Osteoblast (primary cell): ENCODE results near the gene LRBA. TPM values are rescaled to one million over a fixed set of nuclear protein-coding genes. Genes with fewer than 3 reads are reported as not detected.

Experiments
- DNase-seq: peaks from one replicate; pipeline ENCODE4 v3.0.0; 2011; ENCODE audit warnings: low spot score, mixed read lengths; ENCODE audit not compliant: insufficient read length; ENCODE audit errors: missing footprints
- H2AFZ ChIP-seq: 2 replicates; pipeline ENCODE4 v1.6.0; 2011; ENCODE audit warnings: mild to moderate bottlenecking, low read length
- H3K27ac ChIP-seq: 2 replicates; pipeline ENCODE4 v1.5.1; 2011; ENCODE audit warnings: mild to moderate bottlenecking, low read depth, low read length, moderate library complexity
- H3K27me3 ChIP-seq: 2 replicates; pipeline ENCODE4 v1.6.0; 2012; ENCODE audit warnings: mild to moderate bottlenecking, control low read depth, inconsistent platforms, low read length, moderate library complexity; ENCODE audit not compliant: insufficient read depth
- H3K36me3 ChIP-seq: 2 replicates; pipeline ENCODE4 v1.5.1; 2011; ENCODE audit warnings: mild to moderate bottlenecking, low read length, control low read depth, moderate library complexity; ENCODE audit not compliant: insufficient read depth
- H3K4me1 ChIP-seq: 2 replicates; pipeline ENCODE4 v1.5.1; 2011; ENCODE audit warnings: mild to moderate bottlenecking, low read length, control low read depth, moderate library complexity; ENCODE audit not compliant: insufficient read depth
- H3K4me2 ChIP-seq: 2 replicates; pipeline ENCODE4 v1.6.0; 2011; ENCODE audit warnings: mild to moderate bottlenecking, low read length; ENCODE audit not compliant: insufficient read depth
- H3K4me3 ChIP-seq: fragments of 200-600 bp; sonication (generic); 3 replicates; pipeline ENCODE4 v1.5.1; 2012; ENCODE audit warnings: mild to moderate bottlenecking, low read length, inconsistent platforms; ENCODE audit not compliant: insufficient read depth
- H3K79me2 ChIP-seq: 2 replicates; pipeline ENCODE4 v1.6.0; 2012; ENCODE audit warnings: mild to moderate bottlenecking, low read length, control low read depth, inconsistent platforms; ENCODE audit not compliant: insufficient read depth
- H3K9me3 ChIP-seq: 2 replicates; pipeline ENCODE4 v1.5.1; 2011; ENCODE audit warnings: low read depth, low read length, control low read depth
- H4K20me1 ChIP-seq: 2 replicates; pipeline ENCODE4 v1.6.0; 2012; ENCODE audit warnings: mild to moderate bottlenecking, low read length, control low read depth; ENCODE audit not compliant: insufficient read depth
- total RNA-seq: library from RNA; depleted of rRNA; stranded (reverse); fragments of >200 nt; gene quantifications from 2 replicates; pipeline ENCODE4 v1.2.3, GENCODE V29; 2012
- TF ChIP-seq, protein P1 (sequence below): IDR thresholded peaks from 2 replicates; pipeline ENCODE4 v1.5.1; 2011; ENCODE audit warnings: mild to moderate bottlenecking, low read depth, low read length, moderate library complexity; ENCODE audit errors: extremely low read depth

LRBA gene
- total RNA-seq, 1 donor = 67.3 TPM

DNA sequence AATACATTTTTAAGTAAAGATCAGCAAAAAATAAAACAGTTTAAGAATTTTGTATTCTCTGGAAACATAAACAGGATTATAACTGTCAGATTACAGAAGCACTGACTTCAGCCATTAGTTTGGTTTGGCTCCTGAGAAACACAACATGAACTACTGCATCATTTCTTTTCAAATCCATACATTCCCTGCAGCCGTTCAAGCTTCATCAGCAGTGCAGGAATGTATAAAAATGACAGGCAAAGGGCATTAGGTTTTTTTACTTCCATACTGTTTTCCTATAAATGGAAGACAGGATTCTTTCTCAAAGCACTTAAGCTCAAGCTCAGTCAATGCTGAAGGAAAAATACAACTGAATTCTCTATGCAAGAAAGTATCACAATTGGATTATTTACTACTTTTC is 437.3 kb downstream of the LRBA start:
- H3K4me3 ChIP-seq = no peak overlapping the region
- H3K4me1 ChIP-seq = peaks cover 11% of the 10 kb centered on the region
- no peak for DNase-seq
- H3K27me3 ChIP-seq = no peaks in the 10 kb centered on the region
- H3K9me3 ChIP-seq = no peaks in the 10 kb centered on the region
- peaks cover 73% of the 10 kb centered on the region for H3K79me2 ChIP-seq
- no peaks in the 10 kb centered on the region for H4K20me1 ChIP-seq
- H3K36me3 ChIP-seq = no peaks in the 10 kb centered on the region
- no peak overlapping the region for H2AFZ ChIP-seq
- H3K27ac ChIP-seq = peak overlapping the region; percentile 5
- peak overlapping the region; percentile 59 for H3K4me2 ChIP-seq
- TF ChIP-seq, protein P1, sequence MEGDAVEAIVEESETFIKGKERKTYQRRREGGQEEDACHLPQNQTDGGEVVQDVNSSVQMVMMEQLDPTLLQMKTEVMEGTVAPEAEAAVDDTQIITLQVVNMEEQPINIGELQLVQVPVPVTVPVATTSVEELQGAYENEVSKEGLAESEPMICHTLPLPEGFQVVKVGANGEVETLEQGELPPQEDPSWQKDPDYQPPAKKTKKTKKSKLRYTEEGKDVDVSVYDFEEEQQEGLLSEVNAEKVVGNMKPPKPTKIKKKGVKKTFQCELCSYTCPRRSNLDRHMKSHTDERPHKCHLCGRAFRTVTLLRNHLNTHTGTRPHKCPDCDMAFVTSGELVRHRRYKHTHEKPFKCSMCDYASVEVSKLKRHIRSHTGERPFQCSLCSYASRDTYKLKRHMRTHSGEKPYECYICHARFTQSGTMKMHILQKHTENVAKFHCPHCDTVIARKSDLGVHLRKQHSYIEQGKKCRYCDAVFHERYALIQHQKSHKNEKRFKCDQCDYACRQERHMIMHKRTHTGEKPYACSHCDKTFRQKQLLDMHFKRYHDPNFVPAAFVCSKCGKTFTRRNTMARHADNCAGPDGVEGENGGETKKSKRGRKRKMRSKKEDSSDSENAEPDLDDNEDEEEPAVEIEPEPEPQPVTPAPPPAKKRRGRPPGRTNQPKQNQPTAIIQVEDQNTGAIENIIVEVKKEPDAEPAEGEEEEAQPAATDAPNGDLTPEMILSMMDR = no peak

DNA sequence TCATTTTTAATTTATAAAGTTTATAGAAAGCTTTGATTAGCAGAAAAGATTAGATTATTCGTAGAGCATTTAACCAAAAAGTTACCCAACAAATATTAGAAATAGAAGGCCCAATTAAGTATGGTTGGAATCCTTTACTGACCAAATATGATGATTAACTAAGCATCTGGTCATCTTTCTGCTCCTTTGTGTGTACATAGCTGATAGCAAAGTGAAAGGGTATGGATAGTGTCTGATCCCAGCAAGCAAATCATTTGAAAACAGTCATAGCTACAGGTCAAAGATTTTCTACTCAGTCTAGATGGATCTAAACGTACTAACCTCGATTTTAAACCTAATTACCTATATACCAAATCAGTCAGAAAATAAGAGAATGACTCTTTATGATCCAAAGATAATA is 440.4 kb downstream of the LRBA start:
- Histone ChIP-seq H3K79me2 (peaks cover 51% of the 10 kb centered on the region), H2AFZ (no peak overlapping the region), H3K4me3 (no peak overlapping the region), H4K20me1 (no peaks in the 10 kb centered on the region), H3K4me2 (no peak overlapping the region), H3K9me3 (no peaks in the 10 kb centered on the region), H3K36me3 (no peaks in the 10 kb centered on the region), H3K4me1 (peaks cover 19% of the 10 kb centered on the region), H3K27me3 (no peaks in the 10 kb centered on the region), H3K27ac (no peak overlapping the region)
- DNase-seq = no peak
- TF ChIP-seq, protein P1 = no peak

DNA sequence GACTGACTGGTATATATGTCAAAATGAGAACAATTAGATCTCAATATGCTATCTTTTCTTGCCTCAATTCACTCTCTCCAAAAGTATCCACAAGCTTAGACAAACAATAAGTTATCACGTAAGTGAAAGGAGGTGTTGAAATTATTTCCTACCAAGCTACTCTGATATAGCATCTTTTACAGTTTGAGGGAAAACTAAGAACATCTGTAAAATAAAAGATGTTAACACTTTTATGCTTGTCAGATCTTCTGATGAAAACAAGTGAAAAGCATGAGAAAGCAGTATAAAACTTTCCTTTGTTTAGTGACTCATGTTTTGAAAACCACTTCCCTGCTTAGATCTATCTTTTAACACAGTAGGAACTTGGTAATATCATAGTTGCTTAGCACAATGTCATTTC is 441.6 kb downstream of the LRBA start:
- no peaks in the 10 kb centered on the region for H3K27me3 ChIP-seq
- H3K4me1 ChIP-seq = peaks cover 24% of the 10 kb centered on the region
- H4K20me1 ChIP-seq = no peaks in the 10 kb centered on the region
- no peaks in the 10 kb centered on the region for H3K9me3 ChIP-seq
- peak; percentile 25 for DNase-seq
- H3K36me3 ChIP-seq = no peaks in the 10 kb centered on the region
- peak overlapping the region; percentile 24 for H3K27ac ChIP-seq
- H3K4me3 ChIP-seq = no peak overlapping the region
- H3K4me2 ChIP-seq = peak overlapping the region; percentile 39
- H2AFZ ChIP-seq = no peak overlapping the region
- TF ChIP-seq, protein P1 = no peak
- peaks cover 43% of the 10 kb centered on the region for H3K79me2 ChIP-seq

DNA sequence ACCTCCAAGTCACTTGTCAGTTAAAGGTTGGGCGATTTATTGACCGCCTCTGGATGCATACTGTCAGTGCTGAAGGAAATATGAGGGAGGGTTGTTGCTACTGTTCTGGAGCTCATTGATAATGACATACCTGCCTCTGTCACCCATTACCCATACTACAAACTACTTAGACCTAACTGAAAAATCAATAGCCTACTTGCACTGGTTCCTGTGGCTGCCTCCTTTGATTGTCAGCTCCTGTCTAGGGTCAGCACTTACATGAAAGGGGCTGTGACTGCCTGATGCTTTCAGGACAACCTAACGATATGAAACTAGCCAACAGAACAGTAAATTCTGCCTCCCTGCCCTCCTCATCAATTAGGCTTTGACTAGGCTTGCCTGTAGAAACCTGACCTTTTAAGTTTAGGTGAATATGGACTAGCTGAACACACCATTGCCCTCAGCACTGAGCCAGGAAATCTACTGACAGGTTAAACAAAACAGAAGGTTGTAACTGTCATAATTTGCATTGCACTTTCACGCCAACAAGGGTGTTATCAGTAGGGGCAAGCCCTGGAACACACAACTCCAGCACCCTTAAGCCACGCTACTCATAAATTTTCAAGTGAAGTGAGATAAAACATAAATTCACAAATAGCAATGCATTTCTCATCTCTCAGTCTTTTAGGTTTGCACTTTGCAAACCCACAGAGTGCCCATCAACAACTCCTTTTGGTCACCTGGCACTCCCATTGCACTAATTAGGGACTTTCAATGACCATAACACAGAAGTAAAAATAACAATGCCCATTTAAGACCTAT is 442.2 kb downstream of the LRBA start:
- Histone ChIP-seq H2AFZ (no peak overlapping the region), H3K4me3 (no peak overlapping the region), H3K4me1 (peaks cover 24% of the 10 kb centered on the region), H3K9me3 (no peaks in the 10 kb centered on the region), H4K20me1 (no peaks in the 10 kb centered on the region), H3K4me2 (peak overlapping the region; percentile 39), H3K36me3 (no peaks in the 10 kb centered on the region), H3K79me2 (peaks cover 39% of the 10 kb centered on the region), H3K27ac (peak overlapping the region; percentile 24), H3K27me3 (no peaks in the 10 kb centered on the region)
- TF ChIP-seq, protein P1 = no peak
- no peak for DNase-seq
